Activated naive CD4-positive, alpha-beta T cell treated with anti-CD3 and anti-CD28 coated beads, Interleukin-2, amount 10 ng/mL, durations not matched to agents 7 days and 5 days (primary cell): ENCODE measurements around the gene HMCN2.

Experiments used
- CTCF ChIA-PET: fragments of 350-600 bp; sonication (Branson Sonifier 250); formaldehyde crosslinking; loops from one replicate; lab custom pipeline; 2021; ENCODE audit warnings: antibody characterized with exemption; lab: Charles Lee
- DNase-seq: peaks from one replicate; pipeline ENCODE4 v3.0.0-alpha.2; 2020
- H3K27ac Mint-ChIP-seq: one replicate; pipeline ENCODE4 v1.8.0; 2021; ENCODE audit warnings: mild to moderate bottlenecking, moderate library complexity, mixed read lengths
- H3K27me3 Mint-ChIP-seq: one replicate; pipeline ENCODE4 v1.8.0; 2021; ENCODE audit warnings: mild to moderate bottlenecking, mixed read lengths
- H3K36me3 Mint-ChIP-seq: one replicate; pipeline ENCODE4 v1.8.0; 2021; ENCODE audit warnings: mixed read lengths
- H3K4me1 Mint-ChIP-seq: one replicate; pipeline ENCODE4 v1.8.0; 2021; ENCODE audit warnings: mixed read lengths
- H3K4me3 Mint-ChIP-seq: one replicate; pipeline ENCODE4 v1.8.0; 2021; ENCODE audit warnings: mild to moderate bottlenecking, moderate library complexity, mixed read lengths
- H3K9me3 Mint-ChIP-seq: one replicate; pipeline ENCODE4 v1.8.0; 2021; ENCODE audit warnings: mixed read lengths

Gene HMCN2

DNA sequence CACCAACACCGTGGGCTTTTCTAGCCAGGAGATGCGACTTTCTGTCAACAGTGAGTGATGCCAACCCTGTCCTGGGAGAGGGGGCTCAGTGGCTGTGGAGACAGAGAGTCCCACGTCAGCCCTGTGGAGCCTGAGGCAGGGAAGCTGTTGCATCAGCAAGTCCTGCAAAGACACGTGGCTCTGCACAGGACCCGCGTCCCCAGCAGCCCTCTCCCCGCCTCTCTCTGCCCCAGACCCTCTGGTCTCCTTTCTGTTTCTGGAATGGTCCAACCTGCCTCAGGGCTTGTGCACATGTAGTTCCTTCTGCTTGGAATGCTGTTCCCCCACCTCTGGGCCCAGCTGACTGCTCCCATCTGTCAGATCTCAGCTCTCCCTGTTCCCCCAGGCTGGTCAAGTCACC lies 60.4 kb downstream of the HMCN2 start:
- H3K36me3 Mint-ChIP-seq, result no peaks in the 10 kb centered on the region
- H3K4me3 Mint-ChIP-seq, result no peak overlapping the region
- CTCF ChIA-PET, result no interaction called here
- H3K9me3 Mint-ChIP-seq, result no peaks in the 10 kb centered on the region
- DNase-seq, result no peak
- H3K27ac Mint-ChIP-seq, result no peak overlapping the region
- H3K27me3 Mint-ChIP-seq, result peaks cover 71% of the 10 kb centered on the region
- H3K4me1 Mint-ChIP-seq, result no peaks in the 10 kb centered on the region

DNA sequence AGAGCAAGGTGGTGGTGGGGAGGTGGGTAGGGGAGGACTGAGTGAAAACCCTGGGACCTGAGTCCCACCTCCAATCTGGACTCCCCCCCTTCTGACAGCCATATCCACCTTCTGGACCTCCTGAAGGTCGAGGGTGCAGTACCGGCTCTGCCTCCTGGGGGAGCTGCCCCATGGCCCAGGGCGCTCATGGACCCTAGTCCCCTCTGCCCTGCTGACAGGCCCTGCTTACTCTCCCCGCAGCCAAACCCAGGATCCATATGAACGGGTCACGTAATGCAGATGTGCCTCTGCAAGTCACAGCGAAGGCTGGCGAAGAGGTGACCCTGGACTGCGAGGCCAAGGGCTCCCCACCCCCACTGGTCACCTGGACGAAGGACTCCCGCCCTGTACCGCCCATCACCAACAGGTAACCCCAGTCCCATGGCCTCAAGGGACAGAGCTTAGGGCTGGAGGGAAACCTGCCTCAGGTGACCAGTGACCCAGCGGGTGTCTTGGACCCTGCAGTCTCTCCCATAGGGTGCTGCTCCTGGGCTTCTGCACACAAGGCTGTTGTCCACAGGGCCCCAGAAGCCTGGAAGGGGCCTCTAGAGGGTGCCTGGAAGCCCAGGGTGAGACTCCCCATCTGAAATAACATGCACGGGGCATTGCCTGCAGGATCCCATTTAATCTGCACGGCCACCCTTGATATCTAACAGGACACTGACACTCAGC lies 61.7 kb downstream of the HMCN2 start:
- CTCF ChIA-PET, result interaction anchor here (0.6 kb wide), 1 partner anchor 211 kb away, joined by 4 read pairs; no protein-coding TSS in a partner anchor
- Mint-ChIP-seq H3K4me3 (no peak overlapping the region), H3K4me1 (no peaks in the 10 kb centered on the region), H3K9me3 (no peaks in the 10 kb centered on the region), H3K27me3 (peaks cover 71% of the 10 kb centered on the region), H3K36me3 (no peaks in the 10 kb centered on the region), H3K27ac (no peak overlapping the region)
- DNase-seq, result no peak

- Mint-ChIP-seq H3K9me3 (no peaks in the 10 kb centered on the region), H3K4me1 (no peaks in the 10 kb centered on the region), H3K27me3 (peaks cover 74% of the 10 kb centered on the region), H3K4me3 (no peak overlapping the region), H3K27ac (no peak overlapping the region), H3K36me3 (no peaks in the 10 kb centered on the region)
- no peak for DNase-seq
- CTCF ChIA-PET, result no interaction called here
Observed at GRCh38 chr9:130327781-130328348, 62.3 kb downstream of the HMCN2 start.

DNA sequence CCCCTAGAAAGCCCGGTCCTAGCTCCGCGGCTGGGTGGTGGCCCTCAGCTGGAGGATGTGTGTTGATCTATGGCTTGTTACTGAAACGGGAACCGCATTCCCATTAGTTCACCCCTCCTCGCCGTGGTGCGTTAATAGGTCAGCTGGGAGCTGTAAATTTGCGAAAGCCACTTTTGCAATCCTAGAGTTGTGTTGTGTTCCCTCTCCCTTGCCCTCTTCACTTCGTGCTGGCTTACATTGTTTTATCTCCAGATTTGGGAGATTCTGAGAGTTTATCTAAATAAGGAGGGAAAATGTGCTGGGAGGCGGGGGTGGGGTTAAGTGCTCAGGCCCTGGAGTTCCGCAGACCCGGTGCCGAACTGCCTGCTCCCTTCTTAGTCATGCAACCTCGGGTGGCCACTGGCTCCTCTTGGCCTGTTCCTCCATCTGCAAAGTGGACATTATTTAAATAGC lies 62.8 kb downstream of the HMCN2 start:
- DNase-seq, result no peak
- no peak overlapping the region for H3K27ac Mint-ChIP-seq
- no peaks in the 10 kb centered on the region for H3K4me1 Mint-ChIP-seq
- no peak overlapping the region for H3K4me3 Mint-ChIP-seq
- CTCF ChIA-PET, result no interaction called here
- H3K27me3 Mint-ChIP-seq, result peaks cover 76% of the 10 kb centered on the region
- no peaks in the 10 kb centered on the region for H3K9me3 Mint-ChIP-seq
- H3K36me3 Mint-ChIP-seq, result no peaks in the 10 kb centered on the region

DNA sequence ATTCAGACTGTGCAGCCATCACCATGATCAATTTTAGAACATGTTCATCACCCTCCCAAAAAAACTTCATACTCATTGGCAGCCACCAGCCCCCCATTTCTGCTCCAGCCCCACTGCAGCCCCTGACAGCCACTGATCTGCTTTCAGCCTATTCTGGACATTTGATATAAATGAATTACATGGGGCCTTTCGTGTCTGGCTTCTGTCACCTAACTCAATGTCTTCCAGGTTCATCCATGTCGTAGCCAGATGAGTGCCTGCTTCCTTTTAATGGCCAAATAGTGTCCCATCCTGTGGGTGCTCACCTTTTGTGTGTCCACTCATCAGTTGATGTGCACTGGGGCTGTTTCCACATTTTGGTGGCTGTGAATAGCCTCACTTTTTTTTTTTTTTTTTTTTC lies 63.5 kb downstream of the HMCN2 start:
- peaks cover 83% of the 10 kb centered on the region for H3K27me3 Mint-ChIP-seq
- no peak overlapping the region for H3K27ac Mint-ChIP-seq
- no peaks in the 10 kb centered on the region for H3K9me3 Mint-ChIP-seq
- CTCF ChIA-PET, result no interaction called here
- DNase-seq, result no peak
- no peak overlapping the region for H3K4me3 Mint-ChIP-seq
- H3K4me1 Mint-ChIP-seq, result no peaks in the 10 kb centered on the region
- H3K36me3 Mint-ChIP-seq, result no peaks in the 10 kb centered on the region

DNA sequence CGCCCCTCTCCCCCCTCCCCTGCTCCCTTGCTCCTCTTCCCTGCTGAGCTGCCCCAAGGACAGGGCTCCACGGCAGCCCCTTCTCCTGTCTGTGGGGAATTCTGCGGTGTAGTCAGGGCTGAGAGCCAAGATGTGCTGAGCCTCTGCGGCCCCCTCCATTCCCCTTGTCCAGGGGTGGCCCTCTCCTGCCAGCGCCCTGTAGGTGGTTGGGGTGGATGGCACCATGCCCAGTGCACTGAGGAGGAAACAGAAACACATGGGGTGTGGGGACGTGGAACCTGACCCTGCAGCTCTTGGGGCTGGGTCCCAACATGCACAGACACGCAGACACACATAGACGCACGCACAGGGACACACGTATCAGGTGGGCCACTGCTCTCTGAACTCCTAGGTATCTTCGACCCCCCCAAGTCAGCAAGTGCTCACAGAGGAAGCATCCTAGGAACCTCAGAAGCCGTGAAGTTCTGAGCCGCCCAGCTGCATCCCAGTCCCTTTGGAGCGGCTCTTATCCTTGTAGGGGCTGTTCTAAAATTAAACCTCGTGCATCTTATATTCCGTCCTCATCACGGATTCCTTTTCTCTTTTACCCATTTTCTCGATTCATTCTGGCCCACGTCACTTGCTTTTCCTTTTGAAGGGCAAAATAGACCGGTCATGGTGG lies 64.8 kb downstream of the HMCN2 start:
- Mint-ChIP-seq H3K4me1 (no peaks in the 10 kb centered on the region), H3K36me3 (no peaks in the 10 kb centered on the region), H3K27me3 (peaks cover 88% of the 10 kb centered on the region), H3K4me3 (no peak overlapping the region), H3K27ac (no peak overlapping the region), H3K9me3 (no peaks in the 10 kb centered on the region)
- CTCF ChIA-PET, result no interaction called here
- DNase-seq, result no peak

DNA sequence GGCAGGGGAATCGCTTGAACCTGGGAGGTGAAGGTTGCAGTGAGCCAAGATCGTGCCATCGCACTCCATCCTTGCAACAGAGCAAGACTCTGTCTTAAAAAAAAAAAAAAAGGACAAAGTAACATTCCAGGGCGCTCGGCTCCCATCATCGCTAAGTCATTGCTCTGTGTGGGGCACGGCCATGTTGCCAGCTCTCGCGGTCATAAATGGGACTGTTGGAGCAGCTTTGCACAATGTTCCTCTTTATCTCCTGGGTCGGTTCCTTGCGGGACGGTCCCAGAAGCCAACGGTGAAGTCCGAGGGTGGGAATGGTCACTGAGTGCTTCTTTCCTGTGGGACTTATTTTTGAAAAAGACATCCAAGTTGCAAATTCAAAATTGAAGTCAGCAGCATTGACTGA lies 65.5 kb downstream of the HMCN2 start:
- no peak overlapping the region for H3K4me3 Mint-ChIP-seq
- H3K27me3 Mint-ChIP-seq, result peaks cover 86% of the 10 kb centered on the region
- no peaks in the 10 kb centered on the region for H3K36me3 Mint-ChIP-seq
- no peak overlapping the region for H3K27ac Mint-ChIP-seq
- CTCF ChIA-PET, result no interaction called here
- DNase-seq, result no peak
- no peaks in the 10 kb centered on the region for H3K4me1 Mint-ChIP-seq
- no peaks in the 10 kb centered on the region for H3K9me3 Mint-ChIP-seq

GRCh38 chr9:130331573-130331972 lies 66.0 kb downstream of the HMCN2 start:
- no peaks in the 10 kb centered on the region for H3K9me3 Mint-ChIP-seq
- CTCF ChIA-PET, result no interaction called here
- peaks cover 80% of the 10 kb centered on the region for H3K27me3 Mint-ChIP-seq
- H3K36me3 Mint-ChIP-seq, result no peaks in the 10 kb centered on the region
- no peak overlapping the region for H3K27ac Mint-ChIP-seq
- no peak overlapping the region for H3K4me3 Mint-ChIP-seq
- DNase-seq, result no peak
- H3K4me1 Mint-ChIP-seq, result no peaks in the 10 kb centered on the region

DNA sequence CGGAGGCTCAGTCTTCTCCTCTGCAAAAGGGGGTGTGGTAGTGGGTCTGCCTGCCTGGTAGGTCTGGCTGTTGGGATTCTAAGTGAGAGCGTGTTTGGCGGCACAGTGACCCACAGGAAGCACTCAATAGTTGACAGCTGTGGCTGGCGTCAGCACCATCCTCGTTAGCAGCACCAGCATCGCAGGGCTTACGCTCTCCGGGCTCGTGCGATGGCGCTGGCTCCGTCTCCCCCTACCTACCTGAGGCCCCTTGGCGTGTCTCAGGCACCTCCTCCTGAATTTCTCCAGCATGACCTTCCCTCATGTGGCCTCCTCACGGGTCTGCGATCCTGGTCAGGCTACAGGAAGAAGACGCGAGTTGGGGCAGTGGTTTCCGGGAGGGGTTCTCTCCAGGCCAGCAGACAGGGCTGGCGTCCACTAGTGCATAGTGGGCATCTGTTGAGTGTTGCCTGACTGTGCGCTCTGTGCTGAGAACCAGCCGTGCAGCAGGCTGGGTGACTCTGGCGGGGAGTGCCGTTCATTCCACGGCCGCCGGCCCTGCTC lies 66.9 kb downstream of the HMCN2 start:
- DNase-seq, result no peak
- Mint-ChIP-seq H3K27me3 (peaks cover 72% of the 10 kb centered on the region), H3K36me3 (no peaks in the 10 kb centered on the region), H3K4me3 (no peak overlapping the region), H3K27ac (no peak overlapping the region), H3K4me1 (no peaks in the 10 kb centered on the region), H3K9me3 (no peaks in the 10 kb centered on the region)
- CTCF ChIA-PET, result no interaction called here

- no peak overlapping the region for H3K4me3 Mint-ChIP-seq
- H3K4me1 Mint-ChIP-seq, result no peaks in the 10 kb centered on the region
- no peaks in the 10 kb centered on the region for H3K36me3 Mint-ChIP-seq
- peaks cover 68% of the 10 kb centered on the region for H3K27me3 Mint-ChIP-seq
- no peaks in the 10 kb centered on the region for H3K9me3 Mint-ChIP-seq
- no peak for DNase-seq
- CTCF ChIA-PET, result no interaction called here
- H3K27ac Mint-ChIP-seq, result no peak overlapping the region
Observed at GRCh38 chr9:130333041-130333711, 67.6 kb downstream of the HMCN2 start.

DNA sequence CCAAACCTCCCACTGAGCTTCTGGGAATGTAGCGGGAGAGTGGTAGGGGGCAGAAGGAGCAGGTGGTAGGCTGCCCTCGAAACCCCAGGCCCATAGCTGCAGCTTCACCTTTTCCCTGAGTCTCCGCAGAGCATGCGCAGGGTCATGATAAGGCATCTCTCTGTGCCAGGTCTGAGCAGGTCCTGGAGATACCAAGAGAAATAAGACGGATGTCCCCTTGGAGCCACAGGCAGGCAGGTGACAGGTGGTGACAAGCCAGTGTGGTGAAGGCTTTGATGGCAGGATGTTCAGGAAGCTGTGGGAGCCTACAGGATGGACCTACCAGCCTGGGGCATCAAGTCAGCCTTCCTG lies 68.1 kb downstream of the HMCN2 start:
- H3K4me3 Mint-ChIP-seq, result no peak overlapping the region
- H3K27ac Mint-ChIP-seq, result no peak overlapping the region
- CTCF ChIA-PET, result no interaction called here
- no peaks in the 10 kb centered on the region for H3K36me3 Mint-ChIP-seq
- H3K4me1 Mint-ChIP-seq, result no peaks in the 10 kb centered on the region
- no peak for DNase-seq
- H3K27me3 Mint-ChIP-seq, result peaks cover 63% of the 10 kb centered on the region
- no peaks in the 10 kb centered on the region for H3K9me3 Mint-ChIP-seq

GRCh38 chr9:130334915-130335314 lies 69.4 kb downstream of the HMCN2 start:
- Mint-ChIP-seq H3K4me1 (no peaks in the 10 kb centered on the region), H3K27ac (no peak overlapping the region), H3K36me3 (no peaks in the 10 kb centered on the region), H3K9me3 (no peaks in the 10 kb centered on the region), H3K4me3 (no peak overlapping the region), H3K27me3 (peaks cover 51% of the 10 kb centered on the region)
- no peak for DNase-seq
- CTCF ChIA-PET, result no interaction called here

- no peaks in the 10 kb centered on the region for H3K9me3 Mint-ChIP-seq
- DNase-seq, result no peak
- H3K36me3 Mint-ChIP-seq, result no peaks in the 10 kb centered on the region
- no peak overlapping the region for H3K4me3 Mint-ChIP-seq
- CTCF ChIA-PET, result no interaction called here
- H3K4me1 Mint-ChIP-seq, result no peaks in the 10 kb centered on the region
- H3K27me3 Mint-ChIP-seq, result peaks cover 38% of the 10 kb centered on the region
- no peak overlapping the region for H3K27ac Mint-ChIP-seq
Observed at GRCh38 chr9:130336027-130336610, 70.6 kb downstream of the HMCN2 start.

DNA sequence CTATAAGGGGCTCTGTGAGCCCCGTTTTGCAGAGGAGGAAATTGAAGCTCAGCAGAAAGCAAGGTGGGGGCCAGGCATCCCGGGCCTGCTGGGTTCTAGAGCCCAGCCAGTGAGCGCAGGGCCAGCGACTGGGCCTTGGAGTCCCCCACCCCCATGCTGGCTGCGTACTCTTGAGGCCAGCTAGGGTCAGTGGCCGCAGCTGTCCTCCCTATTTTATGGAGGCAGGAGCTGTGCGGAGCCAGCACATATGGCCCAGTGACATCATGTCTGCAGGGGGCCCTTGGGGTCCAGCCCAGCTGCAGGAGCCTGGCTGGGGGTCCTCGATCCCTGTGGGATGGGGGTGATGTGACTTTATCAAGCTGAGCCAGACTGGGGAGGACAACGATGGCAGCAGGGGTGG lies 71.3 kb downstream of the HMCN2 start:
- H3K4me3 Mint-ChIP-seq, result no peak overlapping the region
- H3K9me3 Mint-ChIP-seq, result no peaks in the 10 kb centered on the region
- DNase-seq, result no peak
- H3K4me1 Mint-ChIP-seq, result no peaks in the 10 kb centered on the region
- CTCF ChIA-PET, result no interaction called here
- H3K36me3 Mint-ChIP-seq, result no peaks in the 10 kb centered on the region
- no peak overlapping the region for H3K27ac Mint-ChIP-seq
- peaks cover 31% of the 10 kb centered on the region for H3K27me3 Mint-ChIP-seq
